Esophagus mucosa (tissue), 1 donor: ENCODE data around the gene CEACAM1. TPM values are rescaled to one million over a fixed set of nuclear protein-coding genes. Genes with fewer than 3 reads are reported as not detected.
"Not testable (repeated sequence)": the region's sequence is repeated elsewhere in the genome, so short reads cannot be mapped to it uniquely, and the experiment has no call there.

ENCODE experiments used
- ATAC-seq: fragments of 200-7000 bp; cut with Tn5 transposase; one replicate; pipeline ENCODE4 v1.9.1; 2020
- total RNA-seq: library from RNA; stranded (reverse); gene quantifications from one replicate; pipeline ENCODE4 v1.2.4, GENCODE V29; 2023
- donor health status: DM: yes; HTN: yes; CAD: no.

CEACAM1 gene
- total RNA-seq, 1 donor from 2014 or later: 97.8 TPM

GRCh38 chr19:42547929-42548328 lies 19.6 kb upstream of the CEACAM1 start:
- peak; percentile 31 for ATAC-seq

- no peak for ATAC-seq
Observed at GRCh38 chr19:42546831-42547500, 18.7 kb upstream of the CEACAM1 start.

GRCh38 chr19:42544146-42544545 lies 15.9 kb upstream of the CEACAM1 start:
- no peak for ATAC-seq

- ATAC-seq: no peak
Observed at GRCh38 chr19:42542791-42543190, 14.5 kb upstream of the CEACAM1 start.

GRCh38 chr19:42540071-42540553 lies 11.8 kb upstream of the CEACAM1 start:
- ATAC-seq: no peak

- no peak for ATAC-seq
Observed at GRCh38 chr19:42538841-42539709, 10.8 kb upstream of the CEACAM1 start.

- not testable (repeated sequence) for ATAC-seq
Observed at GRCh38 chr19:42535276-42535675, 7.0 kb upstream of the CEACAM1 start.

GRCh38 chr19:42534391-42534790 lies 6.1 kb upstream of the CEACAM1 start:
- ATAC-seq: no peak

- no peak for ATAC-seq
Observed at GRCh38 chr19:42532891-42533290, 4.6 kb upstream of the CEACAM1 start.

- peak; percentile 74 for ATAC-seq
Observed at GRCh38 chr19:42531313-42531712, 3.0 kb upstream of the CEACAM1 start.

GRCh38 chr19:42529248-42529764 lies 1.0 kb upstream of the CEACAM1 start:
- peak; percentile 79 for ATAC-seq

- ATAC-seq: no peak
Observed at GRCh38 chr19:42524943-42525342, 3.3 kb downstream of the CEACAM1 start.

- ATAC-seq: no peak
Observed at GRCh38 chr19:42524250-42524649, 4.0 kb downstream of the CEACAM1 start.

GRCh38 chr19:42522262-42522661 lies 6.0 kb downstream of the CEACAM1 start:
- ATAC-seq: not testable (repeated sequence)

GRCh38 chr19:42521346-42522030 lies 6.8 kb downstream of the CEACAM1 start:
- ATAC-seq: no peak

- ATAC-seq: no peak
Observed at GRCh38 chr19:42519108-42519507, 9.2 kb downstream of the CEACAM1 start.

GRCh38 chr19:42516771-42517170 lies 11.5 kb downstream of the CEACAM1 start:
- ATAC-seq: no peak

GRCh38 chr19:42515241-42515832 lies 12.9 kb downstream of the CEACAM1 start:
- no peak for ATAC-seq

GRCh38 chr19:42514449-42514848 lies 13.8 kb downstream of the CEACAM1 start:
- peak; percentile 58 for ATAC-seq

- ATAC-seq: no peak
Observed at GRCh38 chr19:42512743-42513304, 15.5 kb downstream of the CEACAM1 start.

- ATAC-seq: no peak
Observed at GRCh38 chr19:42512130-42512636, 16.1 kb downstream of the CEACAM1 start.

- peak; percentile 13 for ATAC-seq
Observed at GRCh38 chr19:42511340-42511739, 16.9 kb downstream of the CEACAM1 start.
